Ramos (cell line): ENCODE data around the gene CHMP4B.

Experiments
- in situ Hi-C: fragments of 300-500 bp; cut with MboI; formaldehyde crosslinking; loops from one replicate; pipeline ENCODE4 v1.14.3; 2022; ENCODE audit warnings: low sequenced_read_pairs; ENCODE audit not compliant: unreplicated experiment

Gene CHMP4B

DNA sequence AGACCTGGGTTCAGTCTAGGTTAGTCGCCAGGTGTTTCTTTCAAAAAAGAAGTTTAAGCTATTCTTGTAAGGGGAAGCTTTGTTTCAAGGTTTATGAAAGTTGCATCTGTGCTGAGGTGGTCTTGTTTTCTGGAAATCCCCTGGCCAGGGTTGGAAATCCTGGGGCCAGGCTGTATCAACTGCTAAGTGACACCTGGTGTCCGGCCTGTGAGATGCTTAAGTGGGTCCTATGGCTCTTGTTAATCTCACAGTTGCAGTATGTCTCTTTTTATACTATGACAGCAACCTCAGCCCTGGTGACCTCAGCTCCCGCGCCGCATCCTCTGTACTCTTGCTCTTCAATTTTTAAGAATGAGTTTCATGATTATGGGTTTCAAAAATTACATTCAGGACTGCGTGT is 72.0 kb downstream of the CHMP4B start:
- in situ Hi-C loops, result no loop called here

DNA sequence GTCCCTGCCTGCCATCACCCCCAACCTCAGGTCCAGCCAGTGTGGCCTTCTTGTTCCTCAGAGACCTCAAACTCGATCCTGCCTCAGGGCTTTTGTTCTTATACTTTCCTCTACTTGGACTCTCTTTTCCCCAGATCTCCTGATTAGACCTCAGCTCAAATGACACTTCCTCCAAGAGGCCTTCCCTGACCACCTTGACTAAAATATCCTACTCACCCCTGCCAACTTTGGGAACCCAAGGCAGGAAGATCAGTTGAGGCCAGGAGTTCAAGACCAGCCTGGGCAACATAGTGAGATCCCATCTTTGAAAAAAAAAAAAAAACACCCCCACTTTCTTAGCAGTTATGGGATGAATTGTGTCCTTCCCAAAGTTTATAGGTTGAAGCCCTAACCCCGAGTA is 73.5 kb downstream of the CHMP4B start:
- in situ Hi-C loops, result no loop called here

DNA sequence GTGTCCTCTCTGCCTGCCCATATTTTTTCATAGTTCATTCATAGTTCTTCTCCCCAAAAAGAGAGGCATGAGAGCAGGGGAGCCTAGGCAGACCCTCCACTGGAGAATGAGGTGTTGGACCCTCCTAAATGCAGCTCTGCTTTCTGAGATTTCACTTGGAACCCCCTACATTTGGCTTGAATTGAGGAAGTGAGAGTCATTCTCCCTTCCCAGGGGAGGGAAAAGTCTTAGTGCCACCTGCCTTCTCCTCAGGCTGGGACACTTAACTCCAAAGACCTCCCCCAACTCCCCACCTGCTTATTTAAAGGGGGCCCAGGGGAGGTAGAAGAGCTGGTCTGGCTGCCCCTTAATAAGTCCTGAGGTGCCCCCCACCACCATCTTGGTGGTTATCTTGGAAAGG is 78.2 kb downstream of the CHMP4B start:
- in situ Hi-C loops, result no loop called here

DNA sequence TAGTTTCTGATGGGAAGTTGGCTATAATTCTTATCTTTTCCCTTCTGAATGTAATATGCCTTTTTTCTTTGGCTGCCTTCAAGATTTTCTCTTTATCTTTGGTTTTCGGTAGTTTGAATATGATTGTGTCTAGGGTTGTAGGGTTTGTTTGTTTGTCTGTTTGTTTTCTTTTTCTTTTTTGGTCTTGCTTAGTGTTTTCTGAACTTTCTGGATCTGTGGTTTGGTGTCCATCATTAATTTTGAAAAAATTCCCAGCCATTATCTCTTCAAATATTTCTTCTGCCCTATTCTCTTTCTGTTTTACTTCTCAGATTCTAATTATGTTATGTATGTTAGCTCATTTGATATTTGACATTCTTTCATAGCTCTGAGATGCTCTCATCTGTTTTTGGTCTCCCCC is 79.4 kb downstream of the CHMP4B start:
- in situ Hi-C loops, result no loop called here

DNA sequence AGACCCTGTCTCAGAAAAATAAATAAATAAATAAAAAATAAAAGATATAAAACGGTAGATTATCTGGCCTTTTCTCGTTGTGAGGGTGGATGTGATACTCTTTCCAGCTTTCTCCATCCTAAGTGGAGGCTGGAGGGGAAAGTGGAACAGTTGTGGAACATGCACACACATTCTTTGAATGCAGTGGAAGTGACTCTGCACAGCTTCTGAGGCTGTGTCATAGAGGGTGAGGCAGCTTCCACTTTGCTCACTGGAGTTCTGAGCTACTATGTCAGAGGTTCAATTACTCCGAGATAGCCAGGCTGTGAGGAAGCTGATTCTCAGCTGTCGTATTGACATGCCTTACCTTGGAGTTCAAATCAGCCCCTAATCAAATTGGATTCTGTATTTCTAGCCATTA is 82.2 kb downstream of the CHMP4B start:
- in situ Hi-C loops, result no loop called here

DNA sequence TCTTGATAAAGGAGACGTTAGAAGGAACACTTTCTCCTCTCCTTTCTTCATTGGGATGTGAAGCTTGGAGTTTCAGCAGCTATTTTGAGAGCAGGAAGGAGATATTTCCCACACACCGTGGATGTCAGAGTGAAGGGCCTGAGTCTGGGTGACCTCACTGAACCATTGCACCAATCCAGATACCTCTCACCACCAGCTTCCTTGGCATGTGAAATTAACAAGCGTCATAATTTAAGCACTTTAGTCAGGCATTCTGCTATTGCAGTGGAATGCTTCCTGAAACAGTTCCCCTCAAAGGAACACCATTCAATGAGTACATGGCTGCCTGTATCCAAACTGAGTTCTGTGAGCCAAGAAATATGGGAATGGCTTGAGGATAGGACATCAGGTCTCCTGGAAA is 83.7 kb downstream of the CHMP4B start:
- in situ Hi-C loops, result no loop called here

DNA sequence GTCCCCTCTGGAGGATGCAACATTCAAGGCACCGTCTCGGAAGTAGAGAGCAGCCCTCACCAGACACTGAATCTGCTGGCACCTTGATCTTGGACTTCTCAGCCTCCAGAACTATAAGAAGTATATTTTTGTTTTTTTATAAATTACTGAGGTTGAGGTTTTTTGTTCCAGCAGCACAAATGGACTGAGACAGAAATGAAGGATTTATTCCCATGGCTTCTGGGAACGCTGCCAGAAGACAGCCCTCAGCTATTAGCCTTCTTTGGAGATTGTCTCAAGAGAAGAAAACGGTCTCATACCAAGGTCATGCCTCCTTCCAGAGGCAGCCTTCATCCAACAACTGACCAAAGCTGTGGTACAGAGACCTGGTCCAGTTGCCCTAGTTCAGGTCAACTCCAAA is 85.4 kb downstream of the CHMP4B start:
- in situ Hi-C loops, result no loop called here

DNA sequence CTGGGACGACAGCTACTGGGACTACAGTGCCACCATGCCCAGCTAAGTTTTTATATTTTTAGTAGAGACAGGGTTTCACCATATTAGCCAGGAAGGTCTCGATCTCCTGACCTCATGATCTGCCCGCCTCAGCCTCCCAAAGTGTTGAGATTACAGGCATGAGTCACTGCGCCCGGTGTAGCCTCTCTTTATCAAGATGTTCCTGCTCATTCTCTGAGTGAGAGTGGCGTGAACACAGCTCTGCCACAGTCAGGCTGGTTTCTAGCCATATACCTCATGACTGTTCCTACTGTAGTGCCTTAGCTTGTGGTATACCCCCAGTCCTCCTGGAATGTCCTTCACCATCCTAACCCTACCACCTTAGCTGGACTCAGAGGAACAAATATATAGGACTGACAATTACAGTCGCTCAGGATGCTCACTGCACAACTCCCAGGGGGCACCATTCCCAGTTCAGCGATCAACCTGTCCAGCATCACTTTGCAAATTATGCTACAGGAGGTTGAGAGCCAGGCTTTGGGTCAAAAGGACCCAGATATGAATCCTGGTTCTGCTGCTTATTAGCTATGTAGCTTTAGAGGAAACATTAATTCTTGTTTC is 86.3 kb downstream of the CHMP4B start:
- in situ Hi-C loops, result no loop called here

DNA sequence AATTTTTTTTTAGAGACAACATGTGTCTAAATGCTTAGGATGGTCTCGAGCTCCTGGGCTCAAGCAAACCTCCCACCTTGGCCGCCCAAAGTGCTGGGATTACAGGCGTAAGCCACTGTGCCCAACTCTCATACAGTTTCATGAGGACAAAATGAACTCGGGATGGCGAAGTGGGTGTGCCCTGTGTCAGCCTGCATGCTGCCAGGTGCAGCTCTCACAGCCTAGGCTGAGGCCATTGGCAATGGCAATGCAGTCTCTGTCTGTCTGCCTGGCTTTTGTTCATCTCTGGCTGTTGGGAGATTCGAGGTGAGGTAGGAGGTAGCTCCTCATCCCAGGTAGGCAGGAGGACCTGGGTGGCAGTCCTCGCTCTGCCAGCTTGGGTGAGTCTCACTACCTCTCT is 88.0 kb downstream of the CHMP4B start:
- in situ Hi-C loops, result no loop called here

DNA sequence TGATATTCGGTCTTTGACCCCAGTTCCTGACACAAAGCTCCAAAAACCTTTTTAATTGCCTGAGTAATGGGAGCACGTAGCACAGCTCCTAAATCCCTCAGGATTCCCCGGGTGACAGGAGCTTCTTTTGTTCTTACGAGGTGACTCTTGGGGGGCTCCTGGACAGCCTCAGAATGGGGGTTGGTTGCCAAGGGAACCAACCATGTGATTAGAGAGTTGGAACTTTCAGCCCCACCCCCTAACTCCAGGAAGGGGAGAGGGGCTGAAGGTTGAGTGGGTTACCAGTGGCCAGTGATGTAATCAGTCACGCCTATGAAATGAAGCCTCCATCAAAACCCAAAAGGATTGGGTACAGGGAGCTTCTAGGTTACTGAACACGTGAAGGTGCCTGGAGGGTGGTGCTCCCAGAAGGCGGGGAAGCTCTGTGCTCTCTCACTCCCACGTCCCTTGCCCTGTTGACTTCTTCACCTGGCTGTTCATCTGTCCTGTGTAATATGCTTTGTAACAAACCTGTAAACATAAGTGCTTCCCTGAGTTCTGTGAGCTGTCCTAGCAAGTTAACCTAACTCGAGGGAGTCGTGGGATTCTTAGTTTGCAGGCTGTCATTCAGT is 89.5 kb downstream of the CHMP4B start:
- in situ Hi-C loops, result no loop called here

DNA sequence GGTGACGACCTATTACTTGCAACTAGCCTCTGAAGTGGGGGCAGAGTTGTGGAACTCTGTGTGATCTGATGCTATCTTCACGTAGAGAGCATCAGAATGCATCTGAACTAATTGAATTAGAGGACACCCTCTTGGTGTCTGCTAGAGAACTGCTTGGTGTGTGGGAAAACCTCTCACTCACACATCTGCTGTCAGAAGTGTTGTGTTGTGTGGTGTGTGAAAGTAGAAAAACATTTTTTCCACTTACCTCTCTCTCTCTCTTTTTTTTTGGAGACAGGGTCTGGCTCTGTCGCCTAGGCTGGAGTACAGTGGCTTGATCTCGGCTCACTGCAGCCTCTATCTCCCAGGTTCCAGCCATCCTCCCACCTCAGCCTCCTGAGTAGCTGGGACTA is 90.0 kb downstream of the CHMP4B start:
- in situ Hi-C loops, result no loop called here

DNA sequence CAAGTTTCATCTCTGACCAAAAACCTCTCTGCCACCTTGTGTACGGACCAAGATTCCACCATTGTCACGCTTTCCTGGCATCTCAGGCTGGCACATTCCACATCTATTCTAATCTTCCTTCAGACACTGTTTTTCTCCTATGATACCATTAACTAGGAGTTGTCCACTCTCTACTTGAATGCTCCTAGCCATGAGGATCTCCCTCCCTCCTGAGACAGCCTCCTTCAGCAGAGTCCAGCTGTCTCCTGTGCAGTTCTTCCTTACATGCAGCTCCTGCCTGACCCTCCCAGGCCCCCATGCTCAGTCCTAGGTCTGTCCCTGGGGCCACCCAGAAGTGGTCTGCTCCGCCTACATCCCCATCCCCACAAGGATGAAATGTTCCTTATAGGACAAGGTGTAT is 90.9 kb downstream of the CHMP4B start:
- in situ Hi-C loops, result no loop called here
